ENCODE data around the gene VEZT.

DNA sequence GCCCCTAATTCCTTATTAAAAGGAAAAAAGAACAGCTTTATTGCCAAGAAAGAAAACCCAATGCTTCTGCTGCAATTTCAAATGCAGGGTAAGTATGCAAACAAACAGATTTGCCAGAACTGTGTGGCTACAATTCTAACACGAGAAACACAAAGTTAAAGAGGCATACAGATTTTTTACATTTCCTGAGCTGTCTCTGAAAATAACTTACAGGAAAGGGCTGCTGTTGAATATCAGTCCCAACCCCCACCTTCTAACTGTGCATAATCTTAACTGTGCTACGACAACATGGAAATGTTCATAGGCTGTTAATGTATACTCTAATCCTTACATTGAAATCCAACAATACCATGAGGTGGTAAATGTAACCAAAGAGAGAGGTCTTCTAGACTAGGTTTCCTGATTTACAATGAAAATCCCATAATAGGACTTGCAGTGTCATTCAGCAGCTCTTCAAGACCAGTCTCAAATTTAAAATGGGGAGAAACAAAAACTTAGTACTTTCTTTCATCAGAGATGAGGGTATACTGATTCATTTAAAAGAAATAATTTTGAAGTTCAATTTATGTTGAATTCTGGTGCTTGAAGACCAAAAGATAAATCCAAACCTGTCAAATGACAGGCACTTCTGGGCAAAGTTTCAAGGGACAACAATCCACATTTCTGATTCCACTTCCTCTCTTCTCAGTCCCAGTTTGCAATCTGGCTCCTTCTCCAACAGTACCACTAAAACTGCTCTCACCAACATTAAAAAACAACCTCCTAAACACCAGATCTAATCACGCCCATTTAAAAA is 14.7 kb upstream of the VEZT start:
- TF ChIP-seq, protein P1, sequence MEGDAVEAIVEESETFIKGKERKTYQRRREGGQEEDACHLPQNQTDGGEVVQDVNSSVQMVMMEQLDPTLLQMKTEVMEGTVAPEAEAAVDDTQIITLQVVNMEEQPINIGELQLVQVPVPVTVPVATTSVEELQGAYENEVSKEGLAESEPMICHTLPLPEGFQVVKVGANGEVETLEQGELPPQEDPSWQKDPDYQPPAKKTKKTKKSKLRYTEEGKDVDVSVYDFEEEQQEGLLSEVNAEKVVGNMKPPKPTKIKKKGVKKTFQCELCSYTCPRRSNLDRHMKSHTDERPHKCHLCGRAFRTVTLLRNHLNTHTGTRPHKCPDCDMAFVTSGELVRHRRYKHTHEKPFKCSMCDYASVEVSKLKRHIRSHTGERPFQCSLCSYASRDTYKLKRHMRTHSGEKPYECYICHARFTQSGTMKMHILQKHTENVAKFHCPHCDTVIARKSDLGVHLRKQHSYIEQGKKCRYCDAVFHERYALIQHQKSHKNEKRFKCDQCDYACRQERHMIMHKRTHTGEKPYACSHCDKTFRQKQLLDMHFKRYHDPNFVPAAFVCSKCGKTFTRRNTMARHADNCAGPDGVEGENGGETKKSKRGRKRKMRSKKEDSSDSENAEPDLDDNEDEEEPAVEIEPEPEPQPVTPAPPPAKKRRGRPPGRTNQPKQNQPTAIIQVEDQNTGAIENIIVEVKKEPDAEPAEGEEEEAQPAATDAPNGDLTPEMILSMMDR (IDR thresholded peaks at IDR 0.05; ENCODE audit: low read length): no peak
- no peak for TF ChIP-seq EZH2 (IDR thresholded peaks at IDR 0.05; ENCODE audit: borderline replicate concordance, low read length)

All from OCI-LY1 (cell line).